ENCODE data around the gene EPHA8. TPM values are rescaled to one million over a fixed set of nuclear protein-coding genes. Genes with fewer than 3 reads are reported as not detected.

The EPHA8 gene
- total RNA-seq, 4 donors from 2014 or later, result not detected

DNA sequence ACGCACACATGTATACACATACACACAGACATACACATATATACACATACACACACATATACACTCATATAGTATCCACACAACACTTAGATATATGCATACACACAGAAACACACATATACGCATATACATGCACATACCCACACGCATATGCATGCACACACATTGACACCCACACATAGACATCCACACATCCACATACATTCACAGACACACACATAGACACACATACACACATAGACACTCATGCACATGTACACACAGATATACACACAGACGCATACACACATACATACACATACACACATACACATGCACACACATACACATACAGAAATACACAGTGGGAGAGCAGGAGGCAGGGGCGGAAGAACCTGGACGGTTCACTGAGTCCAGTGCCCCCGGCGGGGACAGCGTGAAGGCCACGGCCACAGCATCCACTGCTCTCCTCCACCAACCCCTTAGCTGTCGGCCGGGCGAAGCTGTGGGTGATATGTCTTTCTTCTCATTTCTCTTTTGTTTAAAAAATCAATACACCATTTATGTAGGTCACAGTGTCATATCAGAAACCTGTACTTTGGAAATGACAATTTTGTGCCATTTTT, 86.9 kb downstream of the EPHA8 start:
- no peak for DNase-seq (ENCODE audit: low spot score in 2 of 2)
- Histone ChIP-seq H3K27ac (no peak overlapping the region), H3K36me3 (no peaks in the 10 kb centered on the region), H3K4me1 (no peaks in the 10 kb centered on the region), H3K4me3 (no peak overlapping the region), H3K27me3 (peaks cover 0 to under 1% of the 10 kb centered on the region in 2 donors), H3K9me3 (no peaks in the 10 kb centered on the region)
- TF ChIP-seq EP300 (IDR thresholded peaks at IDR 0.05) (no peak), POLR2A (IDR thresholded peaks at IDR 0.05) (no peak)
- TF ChIP-seq, protein P1, sequence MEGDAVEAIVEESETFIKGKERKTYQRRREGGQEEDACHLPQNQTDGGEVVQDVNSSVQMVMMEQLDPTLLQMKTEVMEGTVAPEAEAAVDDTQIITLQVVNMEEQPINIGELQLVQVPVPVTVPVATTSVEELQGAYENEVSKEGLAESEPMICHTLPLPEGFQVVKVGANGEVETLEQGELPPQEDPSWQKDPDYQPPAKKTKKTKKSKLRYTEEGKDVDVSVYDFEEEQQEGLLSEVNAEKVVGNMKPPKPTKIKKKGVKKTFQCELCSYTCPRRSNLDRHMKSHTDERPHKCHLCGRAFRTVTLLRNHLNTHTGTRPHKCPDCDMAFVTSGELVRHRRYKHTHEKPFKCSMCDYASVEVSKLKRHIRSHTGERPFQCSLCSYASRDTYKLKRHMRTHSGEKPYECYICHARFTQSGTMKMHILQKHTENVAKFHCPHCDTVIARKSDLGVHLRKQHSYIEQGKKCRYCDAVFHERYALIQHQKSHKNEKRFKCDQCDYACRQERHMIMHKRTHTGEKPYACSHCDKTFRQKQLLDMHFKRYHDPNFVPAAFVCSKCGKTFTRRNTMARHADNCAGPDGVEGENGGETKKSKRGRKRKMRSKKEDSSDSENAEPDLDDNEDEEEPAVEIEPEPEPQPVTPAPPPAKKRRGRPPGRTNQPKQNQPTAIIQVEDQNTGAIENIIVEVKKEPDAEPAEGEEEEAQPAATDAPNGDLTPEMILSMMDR (IDR thresholded peaks at IDR 0.05), result no peak
- WGBS, 2 donors, result 84 to 88% methylated on average over 13 of the region's 13 CpGs

DNA sequence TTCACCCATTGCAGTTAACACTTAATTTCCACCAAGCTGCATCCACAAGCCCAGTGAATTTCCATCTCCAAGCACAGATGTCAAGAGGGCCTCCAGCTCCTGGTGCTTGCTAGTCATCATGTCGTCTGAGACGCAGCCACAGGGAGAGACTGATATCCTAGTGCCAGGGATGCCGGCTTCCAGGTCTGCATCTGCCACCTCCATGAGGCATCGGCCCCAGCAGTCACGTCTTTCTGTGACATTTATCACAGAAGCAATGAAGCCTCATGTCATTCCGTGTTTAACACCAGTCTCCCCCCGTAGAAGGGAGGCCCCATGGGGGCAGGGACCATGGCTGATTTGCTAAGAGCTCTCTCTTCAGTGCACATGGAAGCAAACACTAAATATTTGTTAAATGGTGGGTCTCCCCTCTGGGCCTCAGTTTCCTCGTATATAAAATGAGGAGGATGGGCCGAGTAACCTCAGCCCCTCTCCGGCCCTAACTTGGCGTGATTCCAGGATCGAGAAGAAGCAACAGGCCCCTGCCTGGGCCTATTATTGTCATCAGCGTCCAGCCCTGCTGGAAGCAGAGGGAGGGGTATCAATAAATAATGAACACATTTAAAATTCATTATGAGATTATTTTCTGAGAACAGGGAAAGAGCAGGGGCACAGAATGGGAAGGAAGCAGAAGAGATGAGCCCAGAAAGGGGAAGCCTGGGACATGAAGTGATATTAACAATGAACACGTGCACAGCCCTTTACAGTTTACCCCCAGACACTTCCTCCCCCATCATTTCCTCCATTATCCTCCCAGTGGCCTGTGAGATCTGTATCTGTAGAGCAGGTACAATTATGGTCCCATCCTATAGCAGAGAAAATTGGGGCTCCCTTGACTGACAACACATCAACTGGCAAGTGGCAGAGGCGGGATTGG, 88.9 kb downstream of the EPHA8 start:
- TF ChIP-seq POLR2A (IDR thresholded peaks at IDR 0.05), result no peak
- H3K4me3 ChIP-seq, result no peak overlapping the region
- H3K9me3 ChIP-seq, result no peaks in the 10 kb centered on the region
- H3K4me1 ChIP-seq, result no peaks in the 10 kb centered on the region
- no peak for DNase-seq (ENCODE audit: low spot score in 2 of 2)
- no peak overlapping the region for H3K27ac ChIP-seq
- no peaks in the 10 kb centered on the region for H3K36me3 ChIP-seq
- 48 to 51% methylated on average over 15 of the region's 15 CpGs for WGBS, 2 donors
- peaks cover 0 to 6% of the 10 kb centered on the region in 2 donors for H3K27me3 ChIP-seq

DNA sequence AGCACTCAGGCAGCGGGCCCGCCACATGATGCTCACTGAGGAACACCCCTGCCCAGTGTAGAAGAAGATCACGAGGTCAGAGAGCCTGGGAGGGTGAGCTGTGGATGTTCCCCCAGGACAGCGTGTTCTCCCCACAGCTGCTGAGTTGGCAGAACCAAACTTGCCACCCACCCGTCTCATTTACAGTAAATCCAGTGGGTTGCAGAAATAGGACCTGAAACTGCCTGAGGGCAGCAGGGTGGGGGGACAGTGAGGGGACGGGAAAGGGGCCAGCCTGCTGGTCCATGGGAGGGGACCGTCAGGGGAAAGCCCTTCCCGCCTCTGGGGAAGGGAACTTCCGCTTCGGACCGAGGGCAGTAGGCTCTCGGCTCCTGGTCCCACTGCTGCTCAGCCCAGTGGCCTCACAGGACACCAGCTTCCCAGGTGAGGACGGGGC, 89.6 kb downstream of the EPHA8 start, which contains the start of gene C1QB:
Gene C1QB (plus strand): TSS at position 356 of the 436 bp plus-strand sequence. CDS start 6,227 bp downstream, outside the sequence.
- peak in 1 of 2 donors; percentile 61 for DNase-seq (ENCODE audit: low spot score in 2 of 2)
- Histone ChIP-seq H3K36me3 (no peaks in the 10 kb centered on the region), H3K4me1 (no peaks in the 10 kb centered on the region), H3K4me3 (peak within 1 kb of the TSS; percentile 4 to 48 (median 10)), H3K27me3 (peaks cover 0 to 6% of the 10 kb centered on the region in 2 donors), H3K27ac (no peak within 1 kb of the TSS), H3K9me3 (no peaks in the 10 kb centered on the region)
- TF ChIP-seq EP300 (IDR thresholded peaks at IDR 0.05), result peak in 1 of 2 donors; percentile 76
- TF ChIP-seq, protein P1 (IDR thresholded peaks at IDR 0.05), result no peak
- TF ChIP-seq POLR2A (IDR thresholded peaks at IDR 0.05), result no peak
- 56 to 61% methylated on average over 11 to 13 of the region's 13 CpGs for WGBS, 2 donors

Small RNA genes lying within 50 kb of the gene (small RNA-seq; reads per million reads assigned to genes)
- not detected for gene MIR6127

Other genes starting within 250 kb of the EPHA8 start
- gene ZBTB40, start 111.6 kb upstream of the EPHA8 start, total RNA-seq, result 10 to 100 TPM; 17.8 to 21.2 (median 18.2) TPM
- gene C1QA, start 73.1 kb downstream of the EPHA8 start, total RNA-seq, result 100 to 1,000 TPM; 139 to 231 (median 182) TPM
- gene C1QC, start 80.1 kb downstream of the EPHA8 start, total RNA-seq, result 100 to 1,000 TPM; 130 to 315 (median 188) TPM
- gene C1QB, start 89.7 kb downstream of the EPHA8 start, total RNA-seq, result 100 to 1,000 TPM; 252 to 592 (median 411) TPM
- 10 to 100 TPM in 1 of 4 donors, 1 to 10 TPM in 3; 7.2 to 12.6 (median 9.1) TPM for gene EPHB2, start 147.3 kb downstream of the EPHA8 start, total RNA-seq

Measured in tibial nerve (tissue), 4 donors.